Cardiac fibroblast (primary cell): ENCODE data around the gene TSPAN17.

ENCODE experiments used
- DNase-seq, 2 donors: peaks; one replicate each; pipeline versions ENCODE4 v3.0.0 to v3.0.0-alpha.2; 2010; ENCODE audit warnings: low read depth in 2 of 2
- H3K4me3 ChIP-seq, 2 donors: replicated peaks in 1 of 2; 1 replicate in 1 of 2; 2 replicates in 1 of 2; pipeline ENCODE4 v1.5.1; 2011; ENCODE audit warnings: low read depth in 2 of 2, low read length in 2 of 2, mild to moderate bottlenecking in 2 of 2, moderate library complexity in 1 of 2
- CTCF ChIP-seq: IDR thresholded peaks from one replicate; pipeline ENCODE4 v1.5.1; 2011; ENCODE audit warnings: low read depth, mild to moderate bottlenecking, low read length, inconsistent platforms

The TSPAN17 gene

DNA sequence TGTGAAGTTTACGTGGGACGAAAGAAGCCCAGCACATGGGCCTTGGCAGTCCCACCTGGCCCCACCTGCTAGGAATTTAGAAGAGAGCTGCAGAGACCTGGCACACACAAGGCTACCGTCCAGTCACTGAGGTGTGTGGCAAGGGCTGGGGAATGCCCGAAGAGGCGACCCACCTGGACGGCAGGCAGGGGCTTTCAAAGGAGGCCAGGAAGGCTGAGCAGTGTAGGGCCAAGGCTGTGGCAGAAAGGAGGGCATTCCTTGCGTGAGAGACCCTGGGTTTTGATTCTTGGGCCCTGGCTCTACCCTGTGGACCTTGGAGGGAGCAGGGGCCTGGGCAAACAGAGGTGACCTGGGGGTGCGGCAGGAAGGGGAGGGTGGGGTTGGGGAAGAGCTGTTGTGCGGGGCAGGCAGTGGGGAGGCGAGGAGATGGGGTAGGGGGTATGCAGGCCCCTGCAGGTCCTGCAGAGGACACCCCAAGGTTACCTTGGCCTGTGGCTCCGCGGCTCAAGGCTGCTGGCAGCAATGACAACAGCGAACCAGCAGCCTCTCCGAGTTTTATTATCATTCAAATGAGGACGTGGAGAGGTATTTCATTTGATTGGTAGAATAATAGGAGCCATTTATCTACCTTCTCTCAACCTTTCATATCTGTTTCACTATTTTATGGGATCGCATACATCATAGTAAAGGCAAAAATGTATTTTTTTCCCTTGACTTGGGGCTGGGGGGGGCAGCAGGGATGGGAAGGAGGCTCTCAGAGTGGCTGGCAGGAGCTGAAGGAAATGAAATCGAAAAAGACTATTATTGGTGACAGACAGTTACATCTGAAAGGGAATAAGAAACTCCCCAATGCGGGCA is 24.8 kb downstream of the TSPAN17 start:
- TF ChIP-seq CTCF = no peak
- no peak for DNase-seq
- no peak overlapping the region for H3K4me3 ChIP-seq

GRCh38 chr5:176673651-176674583 is 26.6 kb downstream of the TSPAN17 start:
- TF ChIP-seq CTCF = no peak
- no peak for DNase-seq
- H3K4me3 ChIP-seq = no peak overlapping the region

GRCh38 chr5:176674799-176675198 is 27.5 kb downstream of the TSPAN17 start:
- no peak overlapping the region for H3K4me3 ChIP-seq
- DNase-seq = no peak
- TF ChIP-seq CTCF = no peak

GRCh38 chr5:176675676-176676360 is 28.5 kb downstream of the TSPAN17 start:
- DNase-seq = peak; percentile 36 to 47
- peak; percentile 59 for TF ChIP-seq CTCF
- no peak overlapping the region for H3K4me3 ChIP-seq

GRCh38 chr5:176676361-176676824 is 29.1 kb downstream of the TSPAN17 start:
- DNase-seq = peak; percentile 39 to 84
- no peak for TF ChIP-seq CTCF

GRCh38 chr5:176677209-176677939 is 30.1 kb downstream of the TSPAN17 start:
- no peak for TF ChIP-seq CTCF
- no peak for DNase-seq

More at GRCh38 chr5:176676361-176676824, 29.1 kb downstream of the TSPAN17 start:
- H3K4me3 ChIP-seq = no peak overlapping the region

More at GRCh38 chr5:176677209-176677939, 30.1 kb downstream of the TSPAN17 start:
- no peak overlapping the region for H3K4me3 ChIP-seq
